HepG2 (cell line): Measurements from ENCODE around the gene HP1BP3. TPM values are rescaled to one million over a fixed set of nuclear protein-coding genes. Genes with fewer than 3 reads are reported as not detected.

Source experiments
- ADNP ChIP-seq: sonication (generic); formaldehyde crosslinking; IDR thresholded peaks from 2 replicates; pipeline ENCODE4 v1.4.0; 2020; ENCODE audit warnings: missing genetic modification reagents
- DPF2 ChIP-seq: sonication (generic); formaldehyde crosslinking; IDR thresholded peaks from 2 replicates; pipeline ENCODE4 v1.4.0; 2020; ENCODE audit warnings: mild to moderate bottlenecking, low read depth, missing genetic modification reagents, borderline replicate concordance
- ESRRA ChIP-seq: sonication (generic); formaldehyde crosslinking; IDR thresholded peaks from 2 replicates; pipeline ENCODE4 v1.5.1; 2020; ENCODE audit warnings: mild to moderate bottlenecking, low read depth, missing genetic modification reagents
- MED13 ChIP-seq: sonication (generic); formaldehyde crosslinking; IDR thresholded peaks from 2 replicates; pipeline ENCODE4 v1.5.0; 2020; ENCODE audit warnings: missing genetic modification reagents
- MXD4 ChIP-seq: IDR thresholded peaks from 2 replicates; pipeline ENCODE4 v1.6.1; 2016; ENCODE audit warnings: mild to moderate bottlenecking, missing biosample characterization, missing genetic modification reagents
- NCOA5 ChIP-seq: sonication (generic); formaldehyde crosslinking; IDR thresholded peaks from 2 replicates; pipeline ENCODE4 v1.4.0; 2020; ENCODE audit warnings: missing genetic modification reagents
- NFATC3 ChIP-seq: sonication (generic); formaldehyde crosslinking; IDR thresholded peaks from 2 replicates; pipeline ENCODE4 v1.5.1; 2020; ENCODE audit warnings: mild to moderate bottlenecking, missing genetic modification reagents
- NFKBIZ ChIP-seq: IDR thresholded peaks from 2 replicates; pipeline ENCODE4 v1.6.1; 2018; ENCODE audit warnings: missing genetic modification reagents, missing compliant biosample characterization
- NR2C2 ChIP-seq: sonication (generic); formaldehyde crosslinking; IDR thresholded peaks from 2 replicates; pipeline ENCODE4 v1.4.0; 2020; ENCODE audit warnings: missing genetic modification reagents, mild to moderate bottlenecking, moderate library complexity, borderline replicate concordance
- POGZ ChIP-seq: sonication (generic); formaldehyde crosslinking; IDR thresholded peaks from 2 replicates; pipeline ENCODE4 v1.4.0; 2020; ENCODE audit warnings: mild to moderate bottlenecking, missing genetic modification reagents
- PPARG ChIP-seq: conservative IDR thresholded peaks from 2 replicates; pipeline ENCODE4 v1.6.1; 2016; ENCODE audit warnings: missing biosample characterization, missing genetic modification reagents
- REPIN1 ChIP-seq: sonication (generic); formaldehyde crosslinking; IDR thresholded peaks from 2 replicates; pipeline ENCODE4 v1.8.0; 2022; ENCODE audit warnings: missing genetic modification reagents, low read depth, mild to moderate bottlenecking, borderline replicate concordance
- RXRA ChIP-seq: sonication (generic); formaldehyde crosslinking; IDR thresholded peaks from 2 replicates; pipeline ENCODE4 v1.5.1; 2020; ENCODE audit warnings: missing genetic modification reagents
- SALL2 ChIP-seq: sonication (generic); formaldehyde crosslinking; IDR thresholded peaks from 2 replicates; pipeline ENCODE4 v1.8.1; 2023; ENCODE audit warnings: mild to moderate bottlenecking, missing genetic modification reagents, inconsistent platforms
- SKIL ChIP-seq: sonication (generic); formaldehyde crosslinking; IDR thresholded peaks from 2 replicates; pipeline ENCODE4 v1.8.0; 2022; ENCODE audit warnings: missing genetic modification reagents, mild to moderate bottlenecking, moderate library complexity, borderline replicate concordance
- TBX2 ChIP-seq: sonication (generic); formaldehyde crosslinking; IDR thresholded peaks from 2 replicates; pipeline ENCODE4 v1.5.0; 2020; ENCODE audit warnings: missing genetic modification reagents, mild to moderate bottlenecking, borderline replicate concordance
- TFAP4 ChIP-seq: sonication (generic); IDR thresholded peaks from 2 replicates; pipeline ENCODE4 v1.6.1; 2016; ENCODE audit warnings: low read depth, borderline replicate concordance
- ZBTB14 ChIP-seq: sonication (generic); formaldehyde crosslinking; IDR thresholded peaks from 2 replicates; pipeline ENCODE4 v1.4.0; 2020; ENCODE audit warnings: missing genetic modification reagents
- ZNF136 ChIP-seq: sonication (generic); formaldehyde crosslinking; IDR thresholded peaks from 2 replicates; pipeline ENCODE4 v1.8.1; 2022; ENCODE audit warnings: low read depth, mild to moderate bottlenecking, moderate library complexity, missing genetic modification reagents
- ZNF207 ChIP-seq: fragments of 450-650 bp; IDR thresholded peaks from 2 replicates; pipeline ENCODE4 v1.6.1; 2016; ENCODE audit warnings: antibody characterized with exemption, borderline replicate concordance
- ZNF362 ChIP-seq: sonication (generic); formaldehyde crosslinking; IDR thresholded peaks from 2 replicates; pipeline ENCODE4 v1.4.0; 2020; ENCODE audit warnings: missing genetic modification reagents, mild to moderate bottlenecking, borderline replicate concordance
- ZNF432 ChIP-seq: sonication (generic); formaldehyde crosslinking; IDR thresholded peaks from 2 replicates; pipeline ENCODE4 v1.5.0; 2020; ENCODE audit warnings: missing genetic modification reagents, mild to moderate bottlenecking, borderline replicate concordance
- ZNF629 ChIP-seq: sonication (generic); formaldehyde crosslinking; conservative IDR thresholded peaks from 2 replicates; pipeline ENCODE4 v1.5.0; 2020; ENCODE audit warnings: missing genetic modification reagents
- ZNF720 ChIP-seq: sonication (generic); formaldehyde crosslinking; IDR thresholded peaks from 2 replicates; pipeline ENCODE4 v1.4.0; 2020; ENCODE audit warnings: missing genetic modification reagents
- ZNF850 ChIP-seq: sonication (generic); formaldehyde crosslinking; conservative IDR thresholded peaks from 2 replicates; pipeline ENCODE4 v1.9.0; 2021; ENCODE audit warnings: mild to moderate bottlenecking, missing genetic modification reagents
- ZSCAN9 ChIP-seq: IDR thresholded peaks from 2 replicates; pipeline ENCODE4 v1.6.1; 2016; ENCODE audit warnings: borderline replicate concordance
- polyA plus RNA-seq, 8 experiments: library from polyadenylated mRNA; depleted of rRNA in 3 of 8; stranded (reverse) in 7 of 8; unstranded in 1 of 8; fragments of >200 nt; fragmentation: Illumina TruSeq in 4 of 8; extraction: Trizol in 4 of 8; gene quantifications; 2 replicates each; pipeline versions ENCODE4 v1.2.1 to v1.2.3, GENCODE V29; 2011 to 2016; ENCODE audit warnings: low read depth in 4 of 8, missing spikeins in 1 of 8, mixed read lengths in 1 of 8; ENCODE audit not compliant: insufficient read depth in 1 of 8
- total RNA-seq, 5 experiments: library from RNA; depleted of rRNA; stranded (reverse); fragments of >200 nt; fragmentation: Illumina TruSeq; extraction: Trizol; gene quantifications; 2 replicates each; pipeline ENCODE4 v1.2.3, GENCODE V29; 2016; ENCODE audit warnings: low read depth in 1 of 5

The HP1BP3 gene
- total and polyA plus RNA-seq, 2 of the 13 experiments (the other 11 are each of a cell fraction or from before 2014, with no cell fraction given), result 98.5 to 137 TPM

GRCh38 chr1:20787029-20787839 is at the start of gene HP1BP3 (continued):
- TF ChIP-seq PPARG (CRISPR knock-in tag), result no peak
- no peak for TF ChIP-seq NFKBIZ
- 0 out of 2 replicates have a peak, but pooled peaks have one; percentile 7 for TF ChIP-seq SKIL (CRISPR knock-in tag)
- no peak for TF ChIP-seq TFAP4
- TF ChIP-seq ADNP (CRISPR knock-in tag), result no peak
- no peak for TF ChIP-seq RXRA (CRISPR knock-in tag)
- no peak for TF ChIP-seq ESRRA (CRISPR knock-in tag)
- no peak for TF ChIP-seq ZSCAN9 (CRISPR knock-in tag)
- TF ChIP-seq ZNF207, result no peak
- peak; percentile 70 for TF ChIP-seq ZBTB14
- no peak; the same call in 1 of the 2 replicates for TF ChIP-seq REPIN1 (CRISPR knock-in tag)
- no peak for TF ChIP-seq TBX2
- TF ChIP-seq MED13 (CRISPR knock-in tag), result 0 out of 2 replicates have a peak, but pooled peaks have one; percentile 57
- no peak for TF ChIP-seq SALL2 (CRISPR knock-in tag)
- no peak for TF ChIP-seq POGZ (CRISPR knock-in tag)
- TF ChIP-seq DPF2, result no peak
- no peak for TF ChIP-seq MXD4
- no peak for TF ChIP-seq ZNF432 (CRISPR knock-in tag)
- TF ChIP-seq NCOA5, result no peak
- TF ChIP-seq ZNF362 (CRISPR knock-in tag), result no peak
- TF ChIP-seq ZNF720 (CRISPR knock-in tag), result no peak
- no peak for TF ChIP-seq NR2C2 (CRISPR knock-in tag)
- TF ChIP-seq ZNF850 (CRISPR knock-in tag), result 0 out of 2 replicates have a peak, but pooled peaks have one; percentile 19
- TF ChIP-seq ZNF136 (CRISPR knock-in tag), result no peak
- TF ChIP-seq ZNF629 (CRISPR knock-in tag), result 0 out of 2 replicates have a peak, but pooled peaks have one; percentile 10
- TF ChIP-seq NFATC3, result no peak
